NCI-H69 (cell line): ENCODE results near the gene SERPINA9.
"Not testable (repeated sequence)": the region's sequence is repeated elsewhere in the genome, so short reads cannot be mapped to it uniquely, and the experiment has no call there.

ENCODE experiments used
- DNase-seq: peaks from one replicate; lab custom pipeline; 2025; lab: John Stamatoyannopoulos, UW

The SERPINA9 gene

GRCh38 chr14:94424371-94424770 lies 51.6 kb downstream of the SERPINA9 start:
- DNase-seq: no peak

DNA sequence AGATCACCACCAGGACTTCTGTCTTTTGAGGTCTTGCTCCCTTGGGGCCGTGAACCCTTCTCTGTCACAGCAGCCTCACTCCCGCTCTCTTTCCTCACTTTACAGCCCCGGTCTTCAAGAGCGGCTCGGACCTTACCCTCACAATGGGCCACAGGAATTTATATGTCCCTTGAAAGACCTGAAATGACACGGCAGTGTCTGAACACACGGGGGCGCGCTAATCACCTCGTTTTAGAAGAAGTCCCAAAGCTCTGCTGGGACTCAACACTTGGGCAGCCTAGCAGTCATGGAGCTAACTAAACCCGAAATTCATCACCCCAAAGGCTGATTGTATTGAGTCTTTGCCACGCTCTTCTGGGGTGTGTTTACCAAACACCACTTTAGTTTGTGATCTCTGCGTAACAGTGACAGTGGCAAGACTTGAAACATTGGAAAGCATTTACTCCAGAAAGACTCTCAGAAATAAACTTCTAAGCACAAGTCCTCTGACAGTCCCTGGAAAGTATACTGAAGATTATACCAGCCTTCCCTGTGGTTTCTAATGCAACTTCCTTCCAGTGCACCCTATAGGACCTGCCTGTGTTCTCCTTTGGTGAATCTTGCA lies 52.4 kb downstream of the SERPINA9 start:
- DNase-seq: peak; percentile 71

DNA sequence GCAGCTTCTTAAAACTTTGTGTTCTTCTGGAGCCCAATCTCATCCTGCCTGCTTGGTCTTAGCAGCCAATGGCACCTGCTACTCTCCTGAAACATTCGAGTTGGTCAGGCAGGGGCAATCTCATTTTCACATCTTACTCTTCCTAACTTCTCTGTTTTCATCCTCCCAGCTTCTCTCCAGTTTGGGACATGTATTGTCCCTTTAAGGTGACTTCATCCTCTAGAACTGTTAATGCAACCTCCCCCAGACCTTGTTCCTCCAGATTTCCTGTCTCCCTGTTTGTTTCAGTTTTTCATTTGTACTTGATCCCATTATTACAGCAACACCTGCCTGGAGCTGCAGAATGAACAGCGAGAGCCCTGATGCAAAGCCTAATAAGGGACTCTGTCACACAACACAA lies 54.7 kb downstream of the SERPINA9 start:
- peak; percentile 40 for DNase-seq

DNA sequence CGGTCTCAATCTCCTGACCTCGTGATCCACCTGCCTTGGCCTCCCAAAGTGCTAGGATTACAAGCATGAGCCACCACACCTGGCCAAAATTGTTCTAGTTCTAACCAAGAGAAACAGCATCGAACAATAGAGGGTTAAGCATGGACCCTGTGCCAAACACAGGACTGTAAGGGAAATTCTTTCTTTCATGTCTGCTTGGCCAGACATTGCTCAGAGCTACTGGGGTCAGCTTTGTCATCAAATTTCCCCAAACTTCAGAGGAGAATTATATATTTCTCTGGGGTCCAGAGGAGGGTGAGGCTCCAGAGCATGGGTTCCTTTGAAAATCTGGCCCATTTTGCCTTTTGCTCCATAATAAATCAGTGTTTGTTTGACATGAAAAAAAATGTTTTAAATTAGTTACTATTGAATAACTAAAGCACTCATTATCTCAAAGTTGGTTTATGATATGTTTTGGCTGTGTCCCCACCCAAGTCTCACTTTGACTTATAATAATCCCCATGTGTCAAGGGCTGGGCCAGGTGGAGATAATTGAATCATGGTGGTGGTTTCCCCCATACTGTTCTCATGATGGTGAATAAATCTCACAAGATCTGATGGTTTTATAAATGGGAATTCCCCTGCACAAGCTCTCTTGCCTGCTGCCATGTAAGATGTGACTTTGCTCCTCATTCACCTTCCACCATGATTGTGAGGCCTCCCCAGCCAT lies 58.3 kb downstream of the SERPINA9 start:
- DNase-seq: not testable (repeated sequence)
